B cell (primary cell): ENCODE results near the gene SP140.

ENCODE experiments used
- EZH2 ChIP-seq: IDR thresholded peaks from 2 replicates; pipeline ENCODE4 v1.6.1; 2012; ENCODE audit warnings: borderline replicate concordance, low read depth, mild to moderate bottlenecking, moderate library complexity, low read length; ENCODE audit not compliant: insufficient read depth, poor library complexity, severe bottlenecking
- TF ChIP-seq, protein P1 (sequence below): fragments of 200-600 bp; IDR thresholded peaks from one replicate; pipeline ENCODE4 v1.8.0; 2022; ENCODE audit warnings: antibody characterized with exemption, mild to moderate bottlenecking

DNA sequence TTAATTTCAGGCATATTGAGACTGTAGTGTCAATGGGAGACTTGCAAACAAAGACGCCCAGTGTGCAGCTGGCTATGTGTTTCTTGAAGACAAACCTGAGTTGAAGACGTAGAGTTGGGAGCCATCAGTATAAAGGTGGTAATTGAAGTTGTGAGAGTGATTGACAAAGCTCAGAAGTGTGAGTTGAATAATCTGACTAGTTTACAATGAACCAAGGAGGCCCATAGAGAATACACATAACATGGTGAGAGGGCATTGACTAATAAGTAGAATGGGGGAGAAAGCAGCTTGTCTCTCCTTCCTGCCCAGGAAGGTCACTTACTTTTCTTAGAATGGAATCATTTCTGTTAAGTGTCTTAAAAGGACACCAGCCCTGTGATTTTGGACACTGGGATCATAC is 19.8 kb upstream of the SP140 start:
- TF ChIP-seq, protein P1, sequence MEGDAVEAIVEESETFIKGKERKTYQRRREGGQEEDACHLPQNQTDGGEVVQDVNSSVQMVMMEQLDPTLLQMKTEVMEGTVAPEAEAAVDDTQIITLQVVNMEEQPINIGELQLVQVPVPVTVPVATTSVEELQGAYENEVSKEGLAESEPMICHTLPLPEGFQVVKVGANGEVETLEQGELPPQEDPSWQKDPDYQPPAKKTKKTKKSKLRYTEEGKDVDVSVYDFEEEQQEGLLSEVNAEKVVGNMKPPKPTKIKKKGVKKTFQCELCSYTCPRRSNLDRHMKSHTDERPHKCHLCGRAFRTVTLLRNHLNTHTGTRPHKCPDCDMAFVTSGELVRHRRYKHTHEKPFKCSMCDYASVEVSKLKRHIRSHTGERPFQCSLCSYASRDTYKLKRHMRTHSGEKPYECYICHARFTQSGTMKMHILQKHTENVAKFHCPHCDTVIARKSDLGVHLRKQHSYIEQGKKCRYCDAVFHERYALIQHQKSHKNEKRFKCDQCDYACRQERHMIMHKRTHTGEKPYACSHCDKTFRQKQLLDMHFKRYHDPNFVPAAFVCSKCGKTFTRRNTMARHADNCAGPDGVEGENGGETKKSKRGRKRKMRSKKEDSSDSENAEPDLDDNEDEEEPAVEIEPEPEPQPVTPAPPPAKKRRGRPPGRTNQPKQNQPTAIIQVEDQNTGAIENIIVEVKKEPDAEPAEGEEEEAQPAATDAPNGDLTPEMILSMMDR = no peak
- TF ChIP-seq EZH2 = no peak
